ENCODE data around the gene TBC1D10A.

The TBC1D10A gene

GRCh38 chr22:30326706-30327362, at the start of gene TBC1D10A:
TSS of gene TBC1D10A (minus strand) at chr22:30326941. CDS start at chr22:30326881, 60 bp downstream.
- POLR2A ChIA-PET: interaction anchor here (0.9 to 1.5 kb wide), 8 partner anchors 9 to 37 kb away, joined by 3 to 7 read pairs (median 4); partner anchors contain the start of genes CASTOR1, CCDC157 and SF3A1
- no peak for TF ChIP-seq CTCF (IDR thresholded peaks at IDR 0.05; ENCODE audit: control extremely low read depth, extremely low read depth, low read depth, missing control alignments)
- CTCF ChIA-PET: interaction anchor here (0.8 to 4.8 kb wide), 8 partner anchors 10 to 97 kb away, joined by 3 to 55 read pairs (median 4); partner anchors contain the start of genes CASTOR1, RNF215 and SF3A1
- peak; percentile 100 for DNase-seq (ENCODE audit: extremely low spot score)

- ChIA-PET CTCF (interaction anchor here (2.2 to 6.2 kb wide), 3 partner anchors 9 to 87 kb away, joined by 8 to 35 read pairs (median 19); partner anchors contain the start of genes CASTOR1 and RNF215), POLR2A (no interaction called here)
- DNase-seq (ENCODE audit: extremely low spot score): no peak
- no peak for TF ChIP-seq CTCF (IDR thresholded peaks at IDR 0.05; ENCODE audit: control extremely low read depth, extremely low read depth, low read depth, missing control alignments)
Observed at GRCh38 chr22:30375312-30375849, 48.6 kb upstream of the TBC1D10A start.

GRCh38 chr22:30373331-30374325, 46.9 kb upstream of the TBC1D10A start:
- POLR2A ChIA-PET: no interaction called here

GRCh38 chr22:30372915-30373314, 46.2 kb upstream of the TBC1D10A start:
- CTCF ChIA-PET: interaction anchor here (0.8 to 6.2 kb wide), 3 partner anchors 11 to 85 kb away, joined by 5 to 35 read pairs (median 8); partner anchors contain the start of gene RNF215
- no peak for TF ChIP-seq CTCF (IDR thresholded peaks at IDR 0.05; ENCODE audit: control extremely low read depth, extremely low read depth, low read depth, missing control alignments)
- POLR2A ChIA-PET: no interaction called here
- DNase-seq (ENCODE audit: extremely low spot score): no peak

More at GRCh38 chr22:30373331-30374325, 46.9 kb upstream of the TBC1D10A start:
- TF ChIP-seq CTCF (IDR thresholded peaks at IDR 0.05; ENCODE audit: control extremely low read depth, extremely low read depth, low read depth, missing control alignments): no peak
- no peak for DNase-seq (ENCODE audit: extremely low spot score)
- CTCF ChIA-PET: interaction anchor here (0.8 to 6.2 kb wide), 4 partner anchors 10 to 85 kb away, joined by 5 to 35 read pairs (median 14); partner anchors contain the start of genes CASTOR1 and RNF215

- ChIA-PET CTCF (interaction anchor here (1.8 to 6.2 kb wide), 2 partner anchors 16 to 84 kb away, joined by 7 to 35 read pairs; partner anchors contain the start of gene RNF215), POLR2A (no interaction called here)
- no peak for TF ChIP-seq CTCF (IDR thresholded peaks at IDR 0.05; ENCODE audit: control extremely low read depth, extremely low read depth, low read depth, missing control alignments)
- DNase-seq (ENCODE audit: extremely low spot score): no peak
Observed at GRCh38 chr22:30371981-30372380, 45.2 kb upstream of the TBC1D10A start.

GRCh38 chr22:30371321-30371720, 44.6 kb upstream of the TBC1D10A start:
- no peak for TF ChIP-seq CTCF (IDR thresholded peaks at IDR 0.05; ENCODE audit: control extremely low read depth, extremely low read depth, low read depth, missing control alignments)
- DNase-seq (ENCODE audit: extremely low spot score): no peak
- POLR2A ChIA-PET: no interaction called here
- CTCF ChIA-PET: interaction anchor here (1.8 to 6.2 kb wide), 2 partner anchors 16 to 84 kb away, joined by 7 to 35 read pairs; partner anchors contain the start of gene RNF215

Data from GM10248 (cell line).